Astrocyte (in vitro differentiated cells and primary cell): ENCODE measurements around the gene BFSP2.

ENCODE experiments used
- EZH2 ChIP-seq: IDR thresholded peaks from 2 replicates; pipeline ENCODE4 v1.6.1; 2012; ENCODE audit warnings: mild to moderate bottlenecking, low read length, inconsistent platforms; ENCODE audit not compliant: insufficient read depth
- TF ChIP-seq, protein P1 (sequence below): IDR thresholded peaks from 2 replicates; pipeline ENCODE4 v1.5.1; 2011; ENCODE audit warnings: low read depth, mild to moderate bottlenecking, inconsistent platforms, low read length, moderate library complexity; ENCODE audit not compliant: insufficient read depth

DNA sequence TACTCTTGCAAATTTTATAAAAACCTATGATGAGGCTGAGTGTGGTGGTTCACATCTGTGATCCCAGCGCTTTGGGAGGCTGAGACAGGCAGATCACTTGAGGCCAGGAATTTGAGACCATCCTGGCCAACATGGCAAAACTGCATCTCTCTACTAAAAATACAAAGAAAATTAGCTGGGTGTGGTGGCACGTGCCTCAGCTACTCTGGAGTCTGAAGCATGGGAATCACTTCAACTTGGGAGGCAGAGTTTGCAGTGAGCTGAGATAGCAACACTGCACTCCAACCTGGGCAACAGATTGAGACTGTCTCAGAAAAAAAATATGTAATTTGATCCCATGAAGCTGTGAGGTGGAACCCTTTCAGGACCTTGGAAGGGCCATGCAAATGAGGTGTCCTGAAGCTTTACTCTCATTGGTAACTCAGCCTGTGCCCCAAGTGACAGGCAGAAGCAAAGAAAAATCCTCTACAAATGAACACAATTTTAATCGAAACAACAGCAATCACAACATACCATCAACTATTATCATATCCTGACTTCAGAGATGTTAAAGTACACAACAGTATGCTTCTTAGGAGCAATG is 89.0 kb downstream of the BFSP2 start:
- TF ChIP-seq, protein P1, sequence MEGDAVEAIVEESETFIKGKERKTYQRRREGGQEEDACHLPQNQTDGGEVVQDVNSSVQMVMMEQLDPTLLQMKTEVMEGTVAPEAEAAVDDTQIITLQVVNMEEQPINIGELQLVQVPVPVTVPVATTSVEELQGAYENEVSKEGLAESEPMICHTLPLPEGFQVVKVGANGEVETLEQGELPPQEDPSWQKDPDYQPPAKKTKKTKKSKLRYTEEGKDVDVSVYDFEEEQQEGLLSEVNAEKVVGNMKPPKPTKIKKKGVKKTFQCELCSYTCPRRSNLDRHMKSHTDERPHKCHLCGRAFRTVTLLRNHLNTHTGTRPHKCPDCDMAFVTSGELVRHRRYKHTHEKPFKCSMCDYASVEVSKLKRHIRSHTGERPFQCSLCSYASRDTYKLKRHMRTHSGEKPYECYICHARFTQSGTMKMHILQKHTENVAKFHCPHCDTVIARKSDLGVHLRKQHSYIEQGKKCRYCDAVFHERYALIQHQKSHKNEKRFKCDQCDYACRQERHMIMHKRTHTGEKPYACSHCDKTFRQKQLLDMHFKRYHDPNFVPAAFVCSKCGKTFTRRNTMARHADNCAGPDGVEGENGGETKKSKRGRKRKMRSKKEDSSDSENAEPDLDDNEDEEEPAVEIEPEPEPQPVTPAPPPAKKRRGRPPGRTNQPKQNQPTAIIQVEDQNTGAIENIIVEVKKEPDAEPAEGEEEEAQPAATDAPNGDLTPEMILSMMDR = no peak
- TF ChIP-seq EZH2 = no peak
